Measurements from ENCODE around the gene RBM28.

The RBM28 gene

GRCh38 chr7:128343554-128344430 is at the start of gene RBM28:
Gene RBM28 (minus strand): TSS chr7:128343908. CDS start chr7:128343793, 115 bp downstream.
- peak; percentile 90 for DNase-seq

- DNase-seq: no peak
Measured at GRCh38 chr7:128392446-128393327, 49.0 kb upstream of the RBM28 start.

GRCh38 chr7:128391805-128392204 is 48.1 kb upstream of the RBM28 start:
- DNase-seq: no peak

- DNase-seq: no peak
Measured at GRCh38 chr7:128390871-128391565, 47.3 kb upstream of the RBM28 start.

GRCh38 chr7:128389618-128390329 is 46.1 kb upstream of the RBM28 start:
- no peak for DNase-seq

GRCh38 chr7:128389085-128389617 is 45.4 kb upstream of the RBM28 start:
- no peak for DNase-seq

- no peak for DNase-seq
Measured at GRCh38 chr7:128388145-128388485, 44.4 kb upstream of the RBM28 start.

GRCh38 chr7:128387216-128388144 is 43.8 kb upstream of the RBM28 start:
- DNase-seq: peak; percentile 86

- no peak for DNase-seq
Measured at GRCh38 chr7:128385988-128386925, 42.5 kb upstream of the RBM28 start.

- no peak for DNase-seq
Measured at GRCh38 chr7:128384726-128385125, 41.0 kb upstream of the RBM28 start.

- no peak for DNase-seq
Measured at GRCh38 chr7:128383776-128384175, 40.1 kb upstream of the RBM28 start.

- no peak for DNase-seq
Measured at GRCh38 chr7:128381161-128381821, 37.6 kb upstream of the RBM28 start.

GRCh38 chr7:128380483-128381106 is 36.9 kb upstream of the RBM28 start:
- DNase-seq: peak; percentile 15

GRCh38 chr7:128379900-128380479 is 36.3 kb upstream of the RBM28 start:
- DNase-seq: no peak

GRCh38 chr7:128378637-128379036 is 34.9 kb upstream of the RBM28 start:
- no peak for DNase-seq

- DNase-seq: no peak
Measured at GRCh38 chr7:128376077-128376476, 32.4 kb upstream of the RBM28 start.

GRCh38 chr7:128374041-128374440 is 30.3 kb upstream of the RBM28 start:
- DNase-seq: no peak

GRCh38 chr7:128373606-128374005 is 29.9 kb upstream of the RBM28 start:
- DNase-seq: no peak

GRCh38 chr7:128370491-128370890 is 26.8 kb upstream of the RBM28 start:
- no peak for DNase-seq
